Stimulated activated CD4-positive, alpha-beta T cell treated with anti-CD3 and anti-CD28 coated beads, TNF-alpha, amount 100 ng/mL, for 4 hours (primary cell): ENCODE data around the gene ADAM8.

Experiments
- DNase-seq, 3 experiments: peaks; one replicate each; pipeline ENCODE4 v3.0.0-alpha.2; 2020; ENCODE audit warnings: low read depth in 3 of 3

ADAM8 gene

GRCh38 chr10:133212853-133213494 lies 63.7 kb downstream of the ADAM8 start:
- DNase-seq: no peak
